GM21737 (cell line): ENCODE measurements around the gene AKAP12.

Source experiments
- ATAC-seq: cut with Tn5 transposase; IDR thresholded peaks from one replicate; pipeline ENCODE4 v1.9.1; 2021; ENCODE audit warnings: mild to moderate bottlenecking, moderate library complexity; ENCODE audit not compliant: unreplicated experiment

The AKAP12 gene

DNA sequence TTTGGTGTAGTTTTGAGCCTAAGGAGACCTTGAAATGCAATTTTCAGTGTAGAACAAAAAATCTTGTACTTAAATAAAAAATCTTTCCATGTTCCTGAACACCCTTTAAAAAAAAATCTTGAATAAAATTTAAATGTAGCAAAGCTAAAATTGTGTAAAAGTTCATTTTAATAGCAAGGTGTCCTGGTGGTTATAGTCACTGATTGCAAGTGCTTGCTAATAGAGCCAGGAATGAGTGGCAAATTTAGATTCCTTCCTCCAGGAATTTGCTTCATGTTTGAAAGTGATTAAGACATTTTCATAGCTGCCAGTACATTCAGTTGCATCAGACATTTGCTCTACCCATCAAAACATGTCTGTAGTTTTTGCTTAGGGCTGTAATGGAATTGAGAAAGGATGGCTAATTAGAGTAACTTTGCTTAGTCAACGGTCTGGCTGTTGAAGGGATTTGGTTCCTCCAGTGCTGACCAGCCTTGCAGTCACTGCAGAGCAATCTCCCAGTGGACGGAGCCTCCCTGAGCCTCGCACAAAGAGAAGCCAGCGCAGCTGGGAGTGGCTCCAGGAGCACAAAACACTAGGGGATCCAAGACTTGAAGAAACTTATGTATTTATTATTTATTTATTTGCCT is 36.5 kb downstream of the AKAP12 start:
- ATAC-seq = no peak

DNA sequence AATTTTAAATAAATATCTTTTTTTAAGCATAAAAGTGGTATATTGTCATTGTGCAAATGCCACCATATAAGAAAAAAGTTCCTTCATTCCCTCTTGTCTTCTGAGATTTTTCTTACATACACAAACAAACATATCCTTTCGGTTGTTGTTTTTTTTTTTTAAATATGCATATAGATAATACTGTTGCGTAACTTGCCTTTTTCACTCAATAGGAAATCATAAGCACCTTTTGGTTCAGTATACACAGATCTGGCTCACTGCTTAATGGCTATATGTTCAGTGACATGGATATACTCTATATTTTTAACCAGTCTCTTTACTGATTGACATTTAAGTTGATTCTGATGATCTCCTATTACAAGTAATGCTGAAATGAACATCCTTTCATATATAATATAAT is 40.1 kb downstream of the AKAP12 start:
- ATAC-seq = no peak

DNA sequence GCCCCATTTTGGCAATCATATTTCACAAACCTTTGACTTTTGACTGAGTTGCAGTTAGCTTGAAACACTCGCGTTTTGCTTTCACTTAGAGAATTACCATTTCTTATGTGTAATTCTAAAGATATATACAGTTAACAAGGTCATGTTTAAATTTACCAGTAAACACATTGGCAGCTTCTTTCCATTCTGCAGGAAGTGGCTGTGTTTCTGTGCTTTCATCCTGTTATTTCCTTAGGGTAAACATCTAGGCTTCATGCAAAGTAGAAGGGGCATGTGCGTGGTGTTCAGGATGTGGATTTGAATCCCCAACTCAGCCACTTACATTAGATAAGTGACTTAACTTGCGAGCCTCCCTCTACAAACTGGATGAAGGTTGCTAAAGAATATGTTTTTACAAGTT is 41.1 kb downstream of the AKAP12 start:
- no peak for ATAC-seq

DNA sequence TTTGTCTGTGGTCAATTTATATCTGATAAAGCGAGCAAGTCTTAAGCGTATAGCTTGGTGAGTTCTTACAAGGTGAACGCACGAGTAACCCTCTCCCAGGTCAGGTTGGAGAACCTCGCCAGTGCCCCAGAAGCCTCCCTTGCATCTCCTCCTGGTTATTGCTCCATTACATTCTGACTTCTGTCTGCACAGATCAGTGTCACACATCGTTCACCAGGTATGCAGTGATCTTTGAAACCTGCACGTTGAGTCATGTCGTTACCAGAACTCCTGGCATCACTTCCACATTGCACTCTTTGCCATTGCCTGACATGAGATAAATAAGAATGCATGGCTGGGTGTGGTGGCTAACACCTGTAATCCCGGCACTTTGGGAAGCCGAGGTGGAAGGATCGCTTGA is 44.2 kb downstream of the AKAP12 start:
- ATAC-seq = no peak

DNA sequence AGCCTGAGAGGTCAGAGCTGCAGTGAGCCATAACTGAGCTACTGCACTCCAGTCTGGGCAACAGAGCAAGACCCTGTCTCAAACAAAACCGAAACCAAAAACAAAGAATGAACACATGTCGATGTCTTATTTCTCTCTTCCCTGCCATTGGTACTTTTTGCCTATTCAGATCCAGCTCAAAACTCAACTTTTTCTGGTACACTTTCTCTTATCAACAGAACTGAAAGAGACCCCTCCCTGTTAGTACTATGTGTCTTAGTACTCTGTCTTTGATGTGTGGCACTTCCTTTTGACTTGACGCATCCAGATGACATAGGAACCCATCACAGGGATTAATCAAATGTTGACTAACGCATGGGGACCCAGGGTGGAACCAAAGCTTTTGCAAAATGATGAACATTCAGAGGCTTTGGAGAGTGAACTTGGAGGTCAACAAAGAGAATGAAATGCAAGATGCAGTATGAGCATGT is 44.8 kb downstream of the AKAP12 start:
- ATAC-seq = no peak

DNA sequence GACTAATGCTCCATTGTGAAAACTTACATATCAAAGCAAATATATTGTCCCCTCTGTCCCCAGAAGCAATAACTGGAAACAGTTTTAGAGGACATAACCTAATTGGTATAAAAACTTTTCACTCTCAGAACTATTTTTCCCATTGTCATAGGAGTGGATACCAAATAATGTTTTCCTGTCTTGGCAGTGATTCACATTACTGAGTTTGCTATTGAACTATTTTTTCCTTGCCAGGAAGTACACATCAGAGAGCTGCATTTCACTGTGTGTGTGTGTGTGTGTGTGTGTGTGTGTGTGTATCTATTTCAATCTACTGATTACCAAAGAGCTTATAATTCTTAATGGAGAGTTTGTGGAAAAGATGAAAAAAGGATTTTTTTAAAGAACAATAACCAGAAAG is 45.4 kb downstream of the AKAP12 start:
- ATAC-seq = no peak

DNA sequence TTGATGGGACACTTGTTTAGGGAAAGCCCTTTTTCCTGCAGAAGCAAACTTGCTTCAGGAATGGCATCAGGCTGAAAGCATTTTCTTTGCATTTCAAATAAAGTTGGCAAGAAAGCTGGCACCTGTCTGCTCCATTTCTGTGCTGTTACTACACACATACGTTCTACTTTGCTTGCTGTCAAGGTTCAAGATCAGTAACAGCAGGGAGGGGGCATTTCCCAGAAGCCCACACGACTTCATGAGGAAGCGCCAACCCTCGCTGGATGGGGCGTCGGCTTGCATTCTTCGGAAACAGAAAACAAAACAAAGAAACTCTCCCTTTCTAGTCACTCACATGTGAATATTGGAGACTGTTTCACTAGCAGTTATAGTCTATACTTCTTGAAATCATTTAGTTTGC is 46.4 kb downstream of the AKAP12 start:
- ATAC-seq = no peak

DNA sequence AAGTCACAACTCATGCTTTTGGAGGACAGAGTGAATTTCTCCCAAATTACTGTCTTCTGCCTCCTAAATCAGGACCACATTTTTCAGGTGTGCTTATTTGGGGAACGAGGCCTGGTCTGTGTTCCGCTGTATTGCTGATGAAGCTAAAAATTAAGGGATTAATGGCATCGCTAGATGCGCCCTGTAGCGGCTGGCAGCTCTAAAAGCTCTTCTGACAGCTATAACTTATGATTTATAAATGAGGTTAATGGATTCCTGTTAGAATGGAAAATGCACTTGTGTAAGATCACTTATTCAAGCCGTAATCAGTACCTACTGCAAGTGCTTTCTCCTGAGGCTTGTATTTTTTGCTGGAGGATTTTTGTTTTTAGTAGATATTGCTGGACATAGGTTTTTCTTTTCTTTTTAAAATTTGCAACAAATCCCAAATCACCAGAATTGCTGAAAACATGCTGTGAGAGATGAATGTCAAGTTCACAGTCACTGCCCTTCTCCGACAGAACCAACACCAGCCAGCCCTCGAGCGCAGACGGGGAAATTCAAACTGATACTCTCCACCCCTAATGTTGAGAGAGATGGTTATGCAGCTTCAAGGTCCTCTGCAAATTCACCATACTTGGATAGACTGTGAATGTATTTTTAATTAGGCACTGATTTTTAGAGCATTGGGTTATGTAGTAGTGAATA is 49.1 kb downstream of the AKAP12 start:
- no peak for ATAC-seq

DNA sequence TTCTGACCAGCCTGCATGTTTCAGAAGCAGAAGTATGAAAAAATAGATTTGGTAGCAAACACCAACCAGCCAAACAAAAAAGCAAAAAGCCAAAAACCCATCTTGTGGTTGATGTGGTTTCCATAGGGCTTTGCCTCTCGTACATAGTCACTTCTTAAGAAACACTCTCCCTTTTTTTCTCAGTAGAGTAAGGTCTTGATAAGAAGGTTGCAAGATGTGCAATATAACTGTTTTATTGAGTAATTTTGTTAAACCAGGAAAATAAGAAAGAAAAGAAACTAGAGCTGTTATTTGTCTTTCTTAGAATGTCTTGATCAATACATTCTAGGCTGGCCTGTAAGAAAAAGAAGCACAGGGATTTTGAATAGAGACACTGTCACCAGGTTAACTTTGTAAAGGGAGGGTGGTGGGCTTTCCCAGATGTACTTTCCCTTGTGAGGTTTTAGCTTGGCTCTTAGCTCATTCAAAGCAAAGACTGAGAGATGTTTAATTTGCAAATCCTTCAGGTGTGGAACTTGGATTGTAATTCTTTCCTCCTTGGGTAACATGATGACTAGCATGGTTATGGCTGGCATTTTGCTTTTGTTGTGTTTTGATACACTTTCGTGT is 49.7 kb downstream of the AKAP12 start:
- ATAC-seq = no peak

DNA sequence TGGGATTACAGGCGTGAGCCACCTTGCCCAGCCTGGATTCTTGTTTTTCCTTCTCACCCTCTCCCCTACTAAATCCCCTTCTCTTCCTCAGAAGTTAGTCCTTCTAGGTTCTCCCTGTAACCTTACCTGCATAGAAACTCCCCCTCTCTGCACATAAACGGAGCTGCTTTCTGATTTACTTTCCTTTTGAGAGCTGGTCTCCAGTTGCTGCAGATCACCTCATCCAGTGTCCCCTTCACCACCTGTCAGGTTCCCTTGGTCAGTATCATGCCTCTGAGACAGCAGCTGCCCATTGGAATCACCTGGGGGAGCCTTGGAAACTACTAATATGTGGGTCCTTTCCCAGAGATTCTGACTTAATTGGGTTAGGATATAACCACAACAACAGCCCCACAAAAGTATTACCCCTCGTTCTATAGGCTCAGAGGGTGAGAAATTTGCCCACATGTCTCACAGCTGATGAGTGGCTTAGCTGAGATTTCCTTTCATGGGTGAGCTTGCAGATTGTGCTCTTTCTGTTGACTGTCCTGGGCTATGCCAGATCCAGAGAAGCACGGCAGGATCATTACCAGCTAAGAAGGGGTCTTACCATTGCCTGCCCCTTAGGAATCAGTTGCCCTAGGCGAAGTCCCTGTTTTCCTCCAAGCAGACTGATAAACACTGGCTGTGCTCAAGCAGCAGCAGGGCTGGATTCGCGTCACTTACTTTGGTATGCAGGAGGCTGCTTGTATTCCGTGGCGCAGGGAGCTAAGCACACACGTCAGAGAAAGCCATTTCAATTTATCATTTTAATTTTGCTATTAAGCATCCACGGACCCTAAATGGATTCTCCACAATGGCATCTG is 51.3 kb downstream of the AKAP12 start:
- ATAC-seq = no peak

DNA sequence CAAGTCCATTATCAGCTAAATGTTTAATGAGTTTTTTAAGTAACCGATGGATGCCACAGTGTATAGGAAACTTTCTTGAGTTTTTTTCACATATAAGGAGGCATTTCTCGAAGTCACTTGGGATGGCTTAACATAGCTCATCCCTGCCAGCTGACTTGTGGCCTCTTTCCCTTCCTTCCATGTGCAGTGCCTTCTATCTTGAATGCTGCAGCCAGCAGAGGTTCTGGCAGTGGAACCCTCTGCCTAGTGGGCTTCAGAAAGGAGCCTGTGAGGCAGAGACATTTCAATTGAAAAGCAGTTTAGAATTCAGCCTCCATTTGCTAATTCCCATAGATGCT is 51.9 kb downstream of the AKAP12 start:
- no peak for ATAC-seq

DNA sequence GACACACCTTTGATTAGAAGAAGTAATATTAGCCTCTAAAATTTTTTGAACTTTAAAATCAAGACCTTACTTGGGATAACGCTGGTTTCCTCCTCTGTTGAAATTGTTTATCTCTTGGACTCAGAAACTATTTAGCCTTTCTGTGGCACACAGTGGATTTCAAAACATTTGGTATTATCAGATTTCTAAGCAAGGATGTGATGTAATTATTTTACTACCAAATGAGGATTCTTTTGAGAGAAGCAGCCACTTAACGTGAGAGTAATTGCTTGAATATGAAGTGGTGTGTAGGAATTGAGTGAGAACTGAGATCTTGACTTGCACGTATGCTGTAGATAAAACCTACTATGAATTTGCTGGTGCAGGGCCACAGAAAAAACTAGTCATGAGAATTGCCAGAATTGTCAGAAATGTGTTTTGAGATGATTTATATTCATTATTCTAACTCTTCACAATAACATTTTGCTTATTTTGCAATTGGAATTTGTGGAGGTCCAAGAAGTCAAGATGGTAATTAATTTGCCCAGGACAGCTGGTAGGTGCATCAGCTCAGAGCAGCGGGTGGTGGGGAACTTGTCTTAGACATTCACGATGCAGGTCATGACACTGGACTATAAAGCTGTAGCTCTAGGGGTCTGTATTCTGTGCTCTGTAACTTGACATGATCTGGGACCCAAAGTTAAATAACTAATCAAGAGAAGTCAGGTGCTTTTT is 53.4 kb downstream of the AKAP12 start:
- no peak for ATAC-seq

DNA sequence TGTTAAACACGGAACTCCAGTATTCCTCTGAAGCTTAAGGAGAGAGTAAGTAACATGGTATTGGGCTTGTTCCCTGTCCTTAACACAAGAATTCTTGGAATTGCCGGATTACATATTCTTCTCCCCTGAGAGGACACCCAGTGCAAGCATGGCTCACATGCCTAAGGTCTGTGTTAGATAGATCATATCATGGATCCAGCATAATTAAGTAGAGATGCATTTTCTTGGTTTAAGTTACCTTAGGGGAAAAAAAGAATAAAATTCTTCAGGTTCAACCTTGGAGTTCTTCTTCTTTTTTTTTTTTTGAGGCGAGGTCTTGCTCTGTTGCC is 53.9 kb downstream of the AKAP12 start:
- no peak for ATAC-seq

DNA sequence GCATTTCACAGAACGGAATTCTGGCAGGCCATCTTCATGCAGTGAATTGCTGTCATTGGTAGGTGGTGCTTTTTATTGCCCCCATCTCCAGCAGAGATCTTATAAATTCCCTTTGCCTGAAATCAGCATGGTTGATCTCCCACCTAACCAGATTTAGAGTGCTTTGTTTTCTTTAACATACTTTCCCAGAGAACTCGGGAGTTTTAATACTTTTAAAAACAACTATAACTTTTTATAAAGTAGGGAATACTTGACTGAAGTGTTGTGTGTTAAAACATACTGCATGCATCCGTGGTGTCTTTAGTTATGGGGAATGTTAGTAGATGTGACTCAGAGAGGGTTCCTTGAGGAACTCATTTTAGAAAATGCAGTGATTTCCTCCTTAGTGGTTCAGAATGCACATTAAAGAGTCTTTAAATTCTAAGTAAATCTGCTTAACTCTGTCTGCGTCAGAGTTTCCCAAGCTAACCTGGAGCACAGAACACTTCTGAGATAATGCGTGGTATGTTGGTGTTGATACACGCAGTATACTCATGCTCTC is 54.9 kb downstream of the AKAP12 start:
- no peak for ATAC-seq

DNA sequence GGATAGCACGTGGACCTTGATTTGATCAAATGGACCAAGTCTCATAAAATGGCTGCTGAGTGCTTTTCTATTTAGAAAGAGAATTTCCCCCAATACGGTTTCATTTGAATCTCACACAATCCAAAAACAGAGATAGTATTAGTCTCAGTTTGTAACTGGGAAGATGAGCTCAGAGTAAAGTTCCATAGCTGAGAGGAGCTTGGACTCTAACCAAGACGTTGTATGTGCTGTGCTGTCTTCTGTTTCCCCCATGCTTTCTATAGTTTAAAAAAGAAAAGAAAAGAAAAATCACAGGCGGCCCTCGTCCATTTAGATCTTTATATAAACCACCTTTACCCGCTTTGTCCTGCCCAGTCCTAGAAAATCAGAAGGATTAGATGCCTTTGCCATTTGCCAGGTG is 58.1 kb downstream of the AKAP12 start:
- ATAC-seq = no peak

DNA sequence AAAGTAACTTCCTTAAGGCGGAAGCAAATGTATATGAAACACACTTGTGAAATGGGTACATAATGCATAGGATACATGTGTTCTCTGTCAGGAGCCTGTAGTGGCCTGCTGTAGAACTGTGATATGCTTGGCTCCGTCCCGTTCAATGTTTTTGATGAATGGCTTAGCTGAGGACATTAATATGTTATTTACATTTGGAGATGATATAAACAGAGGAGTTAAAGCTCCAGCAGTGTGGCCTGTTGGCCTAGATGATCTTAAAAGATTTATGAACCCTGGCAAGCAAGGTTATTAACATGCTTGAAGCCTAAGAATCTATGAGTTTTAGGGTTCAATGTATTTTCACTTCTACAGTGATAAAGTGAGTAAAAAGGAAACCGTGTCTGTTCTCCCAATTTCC is 59.2 kb downstream of the AKAP12 start:
- ATAC-seq = no peak

DNA sequence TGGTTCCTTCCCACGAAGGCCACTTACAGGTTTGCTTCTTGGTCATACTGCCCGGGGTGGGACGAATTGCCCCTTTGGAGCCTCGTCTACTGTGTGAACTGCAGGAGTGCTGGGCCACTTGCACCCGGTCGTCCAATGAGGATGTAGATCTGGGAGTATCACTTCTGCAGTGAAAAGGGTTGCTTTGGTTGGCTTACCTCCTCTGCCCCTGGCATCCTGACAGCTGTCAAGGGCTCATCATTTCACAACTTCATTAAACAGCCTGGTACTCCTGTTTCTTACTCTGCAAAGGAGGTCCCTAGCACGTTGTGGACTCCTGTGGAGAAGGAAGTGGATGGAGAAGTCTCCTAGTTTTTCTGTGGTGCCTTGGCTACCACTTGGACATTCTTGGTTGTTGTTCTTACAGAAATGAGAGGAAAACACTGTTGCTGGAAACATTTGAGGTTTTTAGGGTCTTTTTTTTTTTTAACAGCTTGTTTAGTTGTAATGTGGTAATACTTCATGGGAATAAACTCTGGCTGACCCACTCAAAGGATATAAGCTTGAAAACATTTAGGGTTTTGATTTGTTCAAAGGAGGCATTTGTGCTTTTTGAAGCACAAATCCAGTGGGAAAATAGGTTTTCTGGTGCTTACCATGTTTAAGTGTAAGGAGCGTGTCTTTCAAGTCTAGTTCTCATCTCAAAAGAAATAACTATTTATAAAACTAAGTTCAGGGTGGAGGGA is 60.7 kb downstream of the AKAP12 start:
- no peak for ATAC-seq

DNA sequence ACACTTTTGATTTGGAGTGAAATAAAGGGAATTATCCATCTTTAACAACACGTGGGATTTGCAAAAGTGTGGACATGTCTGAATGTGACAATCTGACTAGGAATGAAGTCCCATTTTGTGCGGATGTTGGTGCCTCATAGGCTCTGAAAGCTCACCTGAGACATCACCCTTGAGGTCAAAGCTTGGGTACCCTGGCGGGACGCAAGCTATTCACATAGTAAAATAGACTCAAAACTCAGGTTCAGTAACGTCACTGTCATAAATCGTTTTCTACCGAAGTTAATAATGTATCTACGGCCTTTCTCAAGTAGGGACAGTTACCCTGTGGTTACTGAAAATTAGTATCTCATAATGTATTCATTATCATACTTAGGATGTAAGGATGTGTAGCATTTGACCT is 61.8 kb downstream of the AKAP12 start:
- ATAC-seq = no peak

DNA sequence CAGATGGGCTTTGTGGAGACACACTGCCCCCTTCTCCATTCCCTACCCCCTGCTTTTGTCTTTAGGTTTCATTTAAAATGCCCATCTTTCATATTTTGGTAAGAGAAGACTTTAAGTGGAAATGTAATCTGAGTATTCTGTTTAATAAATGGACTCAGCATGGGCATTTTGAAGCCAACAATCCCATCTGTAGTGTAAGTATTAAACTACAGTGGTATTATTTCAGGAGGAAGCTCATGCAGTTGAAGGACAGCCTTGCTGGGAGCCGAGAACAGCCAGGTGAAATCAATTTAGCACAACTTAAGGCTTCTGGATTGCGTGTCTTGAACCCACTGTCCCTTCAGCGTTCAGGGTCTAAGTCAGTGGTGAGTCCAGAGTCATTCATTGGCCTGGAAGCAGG is 63.5 kb downstream of the AKAP12 start:
- ATAC-seq = no peak

DNA sequence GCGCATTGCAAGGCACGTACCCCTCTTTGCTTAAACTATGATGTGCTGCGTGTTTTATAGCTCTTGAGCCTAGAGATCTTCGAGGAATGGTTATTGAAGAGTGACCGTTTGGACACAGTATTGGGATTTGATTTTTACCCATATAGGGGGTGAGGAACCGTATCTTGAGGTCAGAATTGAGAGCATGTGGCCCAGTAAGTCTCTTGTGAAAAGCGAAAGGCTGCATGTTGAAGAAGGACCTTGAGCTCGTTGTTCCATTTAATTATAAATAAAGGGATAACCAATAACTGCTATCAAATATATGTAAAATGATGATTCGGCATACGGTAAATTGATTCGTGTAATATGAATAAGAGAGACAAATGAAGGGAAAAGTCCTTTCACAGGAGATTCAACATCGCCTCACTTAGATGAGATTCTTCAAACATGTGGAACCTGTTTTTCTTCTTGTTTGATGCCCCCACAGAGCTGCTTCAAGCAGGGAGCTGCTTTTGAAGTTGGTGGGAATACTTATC is 66.6 kb downstream of the AKAP12 start:
- no peak for ATAC-seq
